NB4 (cell line): ENCODE results near the gene ZNF324.

Experiments used
- CTCF ChIP-seq: IDR thresholded peaks from one replicate; pipeline ENCODE4 v1.5.1; 2012; ENCODE audit warnings: low read depth, low read length
- MAX ChIP-seq: IDR thresholded peaks from 2 replicates; pipeline ENCODE4 v1.6.1; 2011; ENCODE audit warnings: low read depth, low read length
- MYC ChIP-seq: IDR thresholded peaks from 2 replicates; pipeline ENCODE4 v1.6.1; 2011; ENCODE audit warnings: low read depth, low read length
- POLR2A ChIP-seq: IDR thresholded peaks from 2 replicates; pipeline ENCODE4 v1.6.1; 2011; ENCODE audit warnings: mild to moderate bottlenecking; ENCODE audit not compliant: insufficient read length; ENCODE audit errors: extremely low read depth

DNA sequence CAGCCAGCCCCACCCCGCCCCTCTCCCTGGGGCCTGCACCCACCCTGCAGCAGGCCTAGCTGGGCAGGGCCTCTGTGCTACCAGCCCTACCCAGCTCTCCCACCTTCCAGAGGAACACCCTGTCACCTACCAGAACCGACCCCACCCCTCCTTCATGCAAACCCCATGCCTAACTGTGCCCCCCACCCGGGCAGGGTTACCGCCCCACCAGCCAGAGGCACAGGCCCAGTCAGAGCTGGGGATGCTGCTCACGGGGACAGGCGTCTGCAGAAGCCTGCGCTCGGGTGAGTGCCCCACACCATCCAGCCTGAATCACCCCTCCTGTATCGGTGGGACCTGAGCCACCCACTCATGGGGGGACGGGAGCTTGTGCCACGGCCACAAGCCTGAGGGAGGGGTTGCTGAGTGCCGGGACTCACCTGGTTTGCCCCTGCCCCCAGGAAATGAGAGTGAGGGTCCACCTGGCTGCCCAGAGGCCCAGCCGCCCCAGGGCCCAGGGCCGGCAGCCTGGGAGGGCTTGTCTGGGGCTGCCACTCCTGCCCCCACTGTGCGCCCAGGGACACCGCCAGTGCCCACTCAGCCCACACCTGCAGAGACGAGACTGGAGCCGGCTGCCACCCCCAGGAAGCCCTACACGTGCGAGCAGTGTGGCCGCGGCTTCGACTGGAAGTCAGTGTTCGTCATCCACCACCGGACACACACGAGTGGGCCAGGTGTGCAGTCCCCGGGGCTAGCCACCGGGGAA is 13.0 kb downstream of the ZNF324 start:
- TF ChIP-seq CTCF, result no peak
- TF ChIP-seq MAX, result no peak
- no peak for TF ChIP-seq POLR2A
- TF ChIP-seq MYC, result no peak
